Body of pancreas (tissue), 4 donors: ENCODE measurements around the gene ELF5.

ENCODE experiments used
- CTCF ChIP-seq, 7 experiments: fragments of 450-650 bp in 4 of 7; fragments of 200-600 bp in 3 of 7; sonication (generic) in 3 of 7; IDR thresholded peaks; one replicate each; pipeline ENCODE4 v1.5.1; 2016 to 2019; ENCODE audit warnings: antibody characterized with exemption in 7 of 7
- POLR2A ChIP-seq, 3 donors: fragments of 450-650 bp; IDR thresholded peaks; one replicate each; pipeline ENCODE4 v1.6.1; 2016; ENCODE audit warnings: antibody characterized with exemption in 3 of 3, mild to moderate bottlenecking in 2 of 3

- TF ChIP-seq POLR2A (IDR thresholded peaks at IDR 0.05): no peak
- TF ChIP-seq CTCF (IDR thresholded peaks at IDR 0.05): no peak
These were observed 11.1 kb upstream of the ELF5 start for GRCh38 chr11:34524696-34525095.
